GM18507 (cell line): ENCODE measurements around the gene PM20D2.

Source experiments
- DNase-seq: peaks from one replicate; pipeline ENCODE4 v3.0.0; 2011; ENCODE audit warnings: low read depth; ENCODE audit not compliant: insufficient read length; ENCODE audit errors: extremely low spot score
- FAIRE-seq: peaks from 2 replicates; lab custom pipeline; 2011; peaks lifted over from hg19 to GRCh38; lab: Jason Lieb, UNC

The PM20D2 gene

GRCh38 chr6:89194559-89194958, 48.7 kb downstream of the PM20D2 start:
- DNase-seq = no peak
- no peak for FAIRE-seq

- DNase-seq (no peak), FAIRE-seq (no peak)
Measured at GRCh38 chr6:89197141-89197540, 51.3 kb downstream of the PM20D2 start.

GRCh38 chr6:89198235-89198634, 52.4 kb downstream of the PM20D2 start:
- FAIRE-seq = no peak

GRCh38 chr6:89199579-89199978, 53.7 kb downstream of the PM20D2 start:
- no peak for FAIRE-seq
- no peak for DNase-seq

More at GRCh38 chr6:89198235-89198634, 52.4 kb downstream of the PM20D2 start:
- DNase-seq = no peak

- FAIRE-seq = no peak
- no peak for DNase-seq
Measured at GRCh38 chr6:89200706-89201215, 54.9 kb downstream of the PM20D2 start.

- DNase-seq (no peak), FAIRE-seq (no peak)
Measured at GRCh38 chr6:89204096-89204495, 58.2 kb downstream of the PM20D2 start.

GRCh38 chr6:89205819-89206218, 60.0 kb downstream of the PM20D2 start:
- DNase-seq = no peak
- FAIRE-seq = no peak

GRCh38 chr6:89208551-89208950, 62.7 kb downstream of the PM20D2 start:
- FAIRE-seq = no peak
- DNase-seq = no peak

- FAIRE-seq = no peak
- no peak for DNase-seq
Measured at GRCh38 chr6:89209457-89209856, 63.6 kb downstream of the PM20D2 start.

- FAIRE-seq = no peak
- DNase-seq = no peak
Measured at GRCh38 chr6:89212472-89212871, 66.6 kb downstream of the PM20D2 start.

- no peak for DNase-seq
Measured at GRCh38 chr6:89214197-89214596, 68.3 kb downstream of the PM20D2 start.

More at GRCh38 chr6:89214197-89214596, 68.3 kb downstream of the PM20D2 start:
- FAIRE-seq = no peak
